Measurements from ENCODE around the gene NMRK2.

The NMRK2 gene

DNA sequence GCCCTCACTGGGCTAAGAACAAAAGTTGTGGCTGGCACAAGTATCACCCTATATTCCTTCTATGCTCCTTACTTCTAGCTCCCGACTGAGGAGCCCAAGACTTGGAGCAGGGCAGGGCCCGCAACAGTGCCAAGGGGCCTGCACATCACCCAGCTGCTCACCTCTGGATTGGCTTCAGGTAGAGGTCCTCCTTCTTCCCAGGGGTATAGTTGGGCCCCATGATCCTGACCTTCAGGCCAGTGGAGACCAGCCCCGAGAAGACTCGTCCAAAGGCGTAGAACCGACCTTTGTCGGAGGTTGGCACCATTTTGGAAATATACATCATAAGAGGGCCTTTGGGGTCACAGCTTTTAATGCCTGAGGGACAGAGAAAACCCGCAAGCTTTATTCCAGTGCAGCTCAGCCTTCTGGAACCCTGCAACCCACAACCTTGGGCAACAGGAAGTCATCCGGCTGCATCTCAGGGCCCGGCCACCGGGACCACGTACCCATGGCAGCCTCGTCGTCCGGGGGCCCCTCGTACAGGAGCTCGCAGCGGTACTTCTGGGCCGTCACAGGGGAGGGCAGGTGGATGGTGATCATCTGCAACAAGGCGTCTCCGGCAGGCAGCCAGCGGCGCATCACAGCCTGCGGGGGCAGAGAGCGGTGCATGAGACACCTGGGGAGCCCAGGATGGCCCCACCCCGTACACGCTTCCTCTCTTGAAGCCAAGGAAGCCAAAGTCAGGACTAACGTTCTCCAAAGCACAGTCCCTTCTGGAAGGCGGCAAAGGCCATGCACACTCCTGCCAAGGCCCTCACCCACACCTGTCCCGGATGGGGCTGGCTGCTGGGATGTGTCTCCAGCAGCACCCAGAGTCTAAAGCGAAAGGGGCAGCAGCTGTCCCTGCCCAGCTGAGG is 47.7 kb downstream of the NMRK2 start:
- no peak for DNase-seq (ENCODE audit: extremely low read depth in 1 of 2, low read depth in 1 of 2)

DNA sequence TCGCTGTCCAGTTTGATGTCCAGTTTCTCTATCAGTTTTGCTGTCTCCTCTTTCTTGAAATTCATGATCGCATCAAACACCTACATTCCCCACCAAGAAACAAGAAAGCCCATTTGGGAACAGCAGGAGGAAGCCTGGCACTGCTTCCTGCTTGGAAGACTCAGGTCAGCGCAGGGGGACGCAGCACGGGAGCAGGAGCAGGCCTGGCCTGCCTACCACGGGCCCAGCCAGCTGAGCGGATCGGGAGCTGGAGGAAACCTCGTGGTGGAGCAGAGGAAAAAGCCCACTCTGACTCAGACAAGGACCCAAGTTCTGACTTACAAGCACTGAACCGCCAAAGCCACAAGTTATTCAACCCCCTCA is 48.5 kb downstream of the NMRK2 start:
- no peak for DNase-seq (ENCODE audit: extremely low read depth in 1 of 2, low read depth in 1 of 2)

DNA sequence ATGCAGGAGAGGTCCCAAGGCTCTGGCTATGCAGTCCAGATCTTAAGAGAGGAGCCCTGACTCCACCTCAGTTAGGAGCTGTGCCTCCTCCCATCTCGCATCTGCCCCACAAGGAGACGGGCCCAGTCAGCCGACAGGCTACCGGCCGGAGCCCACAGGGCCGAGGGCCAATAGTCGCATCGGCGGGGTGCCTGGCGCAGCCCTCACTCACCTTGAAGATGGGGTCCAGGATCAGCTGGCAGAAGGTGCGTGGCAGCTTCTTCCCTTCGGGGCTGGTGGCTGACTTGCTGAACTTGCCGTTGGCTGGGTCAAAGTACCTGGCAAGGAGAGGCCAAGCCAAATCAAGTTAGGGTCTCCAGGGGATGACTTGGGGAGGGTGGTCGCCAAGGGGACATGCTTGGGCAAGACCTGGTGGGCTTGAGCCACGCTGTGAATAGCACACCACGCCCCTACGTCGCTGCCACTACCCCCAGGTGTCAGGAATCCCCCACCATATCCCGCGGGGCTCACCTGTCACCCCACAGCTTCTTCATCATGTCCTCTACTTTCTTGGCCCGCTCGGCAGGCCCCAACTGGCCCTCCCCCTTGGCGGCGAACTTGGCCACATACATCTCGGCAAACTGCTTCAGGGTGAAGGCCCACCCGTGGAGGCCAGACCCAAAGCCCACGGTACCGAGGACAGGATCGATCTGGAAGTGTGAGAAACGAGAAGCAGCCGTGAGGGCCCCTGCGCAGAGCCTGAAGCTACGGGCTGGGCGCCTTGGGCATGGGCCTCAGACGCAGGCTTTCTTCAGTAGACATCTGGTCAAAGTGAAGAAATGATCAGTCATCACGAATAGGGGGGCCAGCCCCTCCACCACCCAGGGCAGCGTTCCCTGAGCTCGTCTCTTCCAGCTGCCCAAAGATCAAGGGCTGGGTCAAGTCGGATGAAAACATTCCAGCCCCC is 49.1 kb downstream of the NMRK2 start:
- DNase-seq (ENCODE audit: extremely low read depth in 1 of 2, low read depth in 1 of 2), result no peak

DNA sequence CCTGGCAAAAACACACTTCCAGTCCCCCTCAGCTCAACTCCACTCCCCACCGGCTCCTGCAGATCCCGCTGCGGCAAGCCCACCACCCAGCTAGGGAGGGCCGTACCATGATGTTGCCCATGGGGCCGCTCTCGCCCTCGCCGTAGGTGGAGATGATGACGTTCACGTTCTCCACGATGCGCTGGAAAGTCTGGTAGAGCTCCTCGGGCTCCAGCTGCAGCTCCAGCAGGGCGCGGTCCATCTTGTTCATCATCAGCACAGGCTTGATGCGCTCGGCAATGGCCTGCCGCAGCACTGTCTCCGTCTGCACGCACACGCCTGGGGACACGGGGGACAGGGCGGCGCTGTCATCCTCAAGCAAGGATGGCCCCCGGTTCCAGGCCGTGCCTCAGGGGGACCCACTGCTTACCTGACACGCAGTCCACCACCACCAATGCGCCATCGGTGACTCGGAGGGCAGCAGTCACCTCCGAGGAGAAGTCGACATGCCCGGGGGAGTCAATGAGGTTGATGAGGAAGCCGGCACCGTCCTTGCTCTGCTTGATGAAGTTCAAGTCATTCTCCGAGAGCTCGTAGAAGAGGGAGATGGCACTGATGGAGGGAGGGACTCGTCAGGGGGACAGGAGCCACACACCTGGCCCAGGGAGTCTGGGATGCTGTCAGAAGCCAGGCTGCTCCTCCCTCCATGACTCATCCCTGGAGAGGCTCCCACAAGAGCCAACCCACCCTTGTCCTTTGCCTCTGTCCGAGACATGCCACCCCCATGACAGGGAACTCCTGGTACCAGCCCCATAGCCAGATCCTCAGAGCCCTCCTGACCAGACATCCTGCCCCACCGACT is 50.1 kb downstream of the NMRK2 start:
- no peak for DNase-seq (ENCODE audit: extremely low read depth in 1 of 2, low read depth in 1 of 2)

DNA sequence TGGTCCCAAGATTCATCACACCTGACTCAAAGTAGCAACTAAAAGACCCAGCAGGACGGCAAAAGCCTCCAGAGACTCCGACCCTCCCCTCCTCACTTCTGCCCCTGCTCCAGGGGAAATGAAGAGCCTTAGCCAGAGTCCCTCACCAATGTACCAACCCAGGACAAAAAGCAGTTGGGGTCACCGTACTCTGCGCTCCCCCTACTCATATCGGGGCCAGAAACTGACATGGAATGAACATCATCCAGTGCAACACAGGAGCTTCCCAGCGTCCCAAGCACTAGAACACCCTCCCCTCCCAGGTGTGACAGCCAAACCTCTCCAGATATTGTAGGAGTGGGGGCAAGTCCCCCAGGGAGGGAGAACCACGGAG is 50.7 kb downstream of the NMRK2 start:
- DNase-seq (ENCODE audit: extremely low read depth in 1 of 2, low read depth in 1 of 2), result no peak

DNA sequence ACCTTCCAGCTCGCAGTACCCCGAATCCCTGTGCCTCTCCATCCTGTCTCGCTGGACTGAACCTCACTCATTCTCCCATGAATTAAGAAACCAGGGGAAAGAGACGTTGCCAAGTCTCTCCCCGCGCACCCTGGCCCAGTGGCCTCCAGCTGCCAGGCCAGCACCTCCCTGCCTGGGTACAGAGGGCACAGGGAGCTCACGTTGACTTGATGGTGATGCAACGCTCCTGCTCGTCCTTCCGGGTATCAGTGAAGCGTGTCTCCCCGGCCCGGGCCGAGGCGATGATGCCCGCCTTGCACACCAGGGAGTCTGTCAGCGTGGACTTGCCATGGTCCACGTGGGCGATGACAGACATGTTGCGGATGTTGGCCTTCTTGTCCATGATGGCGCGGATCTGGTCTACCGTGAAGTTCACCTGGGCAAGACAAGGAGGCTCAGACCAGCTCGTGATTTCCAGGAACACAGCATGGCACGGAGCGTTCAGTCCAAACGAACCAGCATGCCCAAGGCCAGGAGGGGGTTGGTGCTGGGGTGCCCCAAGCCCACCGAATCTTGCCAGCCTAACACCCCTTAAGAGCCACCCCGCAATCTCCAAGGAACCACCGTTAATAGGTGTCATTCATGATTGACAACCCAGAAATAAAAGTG is 51.2 kb downstream of the NMRK2 start:
- no peak for DNase-seq (ENCODE audit: extremely low read depth in 1 of 2, low read depth in 1 of 2)

DNA sequence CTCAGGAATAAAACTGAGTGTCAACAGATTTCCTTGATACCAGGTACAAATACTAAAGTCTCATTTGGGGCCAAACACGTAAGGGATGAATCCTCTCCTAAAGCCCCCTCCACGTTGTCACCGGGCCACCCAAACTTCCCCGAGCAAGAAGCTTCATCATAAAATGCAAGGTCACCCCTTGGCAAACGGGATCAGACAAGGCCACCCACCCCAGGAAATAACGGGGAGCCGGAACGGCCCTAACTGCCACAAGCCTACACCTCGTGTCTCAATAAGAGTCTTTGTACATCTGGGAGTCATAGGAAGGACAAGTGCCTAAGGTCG is 51.7 kb downstream of the NMRK2 start:
- DNase-seq (ENCODE audit: extremely low read depth in 1 of 2, low read depth in 1 of 2), result no peak

DNA sequence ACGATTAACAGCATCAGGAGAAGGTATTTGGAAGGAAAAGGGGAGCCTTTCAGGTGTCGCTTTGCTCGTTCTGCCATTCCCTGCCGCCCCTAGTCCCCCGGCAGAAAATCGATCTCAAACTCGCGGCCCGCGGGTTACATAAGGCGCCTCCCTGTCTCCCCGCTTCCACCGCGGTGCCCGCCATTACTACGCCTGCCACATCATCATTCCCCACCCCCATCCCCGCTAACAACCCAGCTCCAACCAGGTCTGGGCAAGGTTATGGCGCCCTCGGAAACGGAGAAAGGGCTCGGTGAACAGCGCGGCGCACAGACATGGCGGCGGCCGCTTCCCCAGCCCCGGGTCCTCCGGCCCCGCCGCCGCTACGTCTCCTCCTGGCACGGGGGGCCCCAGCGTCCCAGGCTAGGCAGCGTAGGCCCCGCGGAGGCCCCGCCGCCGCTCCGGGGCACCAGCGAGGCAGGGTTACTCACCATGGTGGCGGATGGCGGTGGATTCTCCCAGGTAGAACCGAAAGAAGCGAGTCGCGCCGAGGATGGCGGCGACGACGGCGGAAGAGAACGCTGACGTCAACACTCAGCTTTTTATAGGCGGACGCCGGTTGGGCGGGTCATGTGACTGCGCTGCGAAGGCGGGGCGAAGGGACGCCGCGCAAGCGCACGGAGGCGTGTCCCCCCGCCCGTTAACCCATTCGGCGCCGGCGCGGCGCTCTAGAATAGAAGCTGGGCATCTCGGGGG is 52.2 kb downstream of the NMRK2 start, which contains the start of gene EEF2:
Gene EEF2, minus strand, starts transcription at position 556 of the 735 bp plus-strand sequence. Its CDS starts 83 bp downstream, at position 473.
- peak; percentile 86 to 87 for DNase-seq (ENCODE audit: extremely low read depth in 1 of 2, low read depth in 1 of 2)

DNA sequence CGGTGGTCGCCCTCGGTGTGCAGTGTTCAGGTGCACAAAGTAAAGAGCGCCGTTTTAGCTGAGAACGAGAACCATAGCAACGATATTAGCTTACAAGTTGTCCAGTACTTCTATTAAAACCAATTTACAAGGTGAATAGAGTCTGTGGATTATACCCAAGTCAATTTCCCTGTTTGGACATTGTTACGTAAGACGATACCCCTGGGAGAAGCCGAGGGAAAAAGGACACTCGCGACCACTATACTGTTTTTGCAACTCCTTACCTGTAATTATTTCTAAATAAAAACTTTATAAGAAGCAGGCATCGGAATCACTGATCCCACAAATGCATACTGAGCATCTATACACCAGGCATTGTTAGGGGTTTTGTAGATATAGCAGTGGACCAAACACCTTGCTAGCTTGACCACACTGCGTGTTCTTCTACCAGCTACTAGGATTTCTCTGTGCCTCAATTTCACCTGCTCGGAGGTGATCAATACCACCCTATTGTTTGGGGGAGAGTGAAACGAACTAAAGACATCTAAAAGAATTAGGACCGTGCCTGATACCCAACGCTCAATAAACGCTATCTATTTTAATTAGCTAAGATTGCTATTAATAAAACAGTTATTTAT is 52.9 kb downstream of the NMRK2 start:
- DNase-seq (ENCODE audit: extremely low read depth in 1 of 2, low read depth in 1 of 2), result no peak

DNA sequence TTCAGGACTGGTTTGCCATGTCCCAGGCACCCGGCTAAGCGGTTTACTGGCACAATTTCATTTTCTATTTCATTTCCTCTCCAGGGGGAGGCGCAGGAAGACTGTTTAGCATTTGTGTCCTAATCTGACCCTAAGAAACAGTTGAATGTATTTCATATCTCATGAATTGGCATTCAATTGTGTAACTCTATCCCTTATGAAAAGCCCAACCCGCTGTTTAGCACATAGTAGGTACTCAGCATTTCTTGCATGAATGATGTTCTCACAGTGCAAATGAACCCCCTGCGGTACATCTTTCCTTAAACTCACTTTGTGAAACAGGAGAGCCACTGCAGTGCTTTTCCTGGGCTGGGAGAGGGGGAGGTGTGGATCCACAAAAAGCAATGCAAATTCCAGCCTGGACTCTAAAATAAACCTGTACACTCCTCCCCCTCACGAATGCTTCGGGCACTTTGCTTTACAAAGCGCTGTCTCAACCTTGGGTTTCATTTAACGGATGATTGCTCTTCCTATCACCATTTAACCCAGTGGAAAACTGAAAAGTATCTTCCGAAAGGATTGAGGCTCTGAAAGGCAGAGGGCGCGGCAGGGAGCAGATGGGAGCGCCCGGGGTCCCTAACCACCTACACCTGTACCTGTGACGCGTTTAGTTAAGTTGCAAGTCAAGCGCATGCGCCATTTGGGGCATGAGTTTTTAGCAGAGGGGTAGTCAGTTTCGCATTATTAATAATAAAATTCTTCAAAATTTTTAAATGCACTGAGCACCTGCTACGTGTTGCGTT is 53.6 kb downstream of the NMRK2 start:
- DNase-seq (ENCODE audit: extremely low read depth in 1 of 2, low read depth in 1 of 2), result peak in 1 of 2 donors; percentile 39

DNA sequence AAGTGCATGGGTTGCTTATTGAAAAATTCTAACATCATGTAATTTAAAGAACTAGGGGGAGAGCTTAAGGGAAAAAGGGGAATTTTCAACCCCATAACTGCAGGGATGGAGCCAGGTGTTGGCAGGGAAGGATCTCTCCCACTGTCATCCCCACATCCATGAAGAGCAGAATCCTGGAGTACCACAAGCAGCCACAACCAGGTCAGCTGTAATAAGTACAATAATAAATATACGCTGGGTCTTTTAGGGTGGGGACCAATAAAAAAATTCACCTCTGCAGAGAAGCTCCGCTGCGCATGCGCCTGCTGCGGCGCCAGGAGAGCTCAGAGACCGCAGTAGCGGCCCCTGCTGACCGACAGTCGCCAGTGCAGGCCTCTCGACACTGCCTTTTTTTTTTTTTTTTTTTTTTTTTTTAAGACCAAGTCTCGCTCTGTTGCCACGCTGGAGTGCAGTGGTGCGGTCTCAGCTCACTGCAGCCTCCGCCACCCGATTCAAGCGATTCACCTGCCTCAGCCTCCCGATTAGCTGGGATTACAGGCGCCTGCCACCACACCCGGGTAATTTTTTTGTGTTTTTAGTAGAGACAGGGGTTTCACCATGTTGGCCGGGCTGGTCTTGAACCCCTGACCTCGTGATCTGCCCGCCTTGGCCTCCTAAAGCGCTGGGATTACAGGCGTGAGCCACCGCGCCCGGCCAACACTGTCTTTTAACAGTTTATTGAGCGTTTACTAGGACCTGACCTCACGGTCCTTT is 54.9 kb downstream of the NMRK2 start:
- peak; percentile 76 to 81 for DNase-seq (ENCODE audit: extremely low read depth in 1 of 2, low read depth in 1 of 2)

DNA sequence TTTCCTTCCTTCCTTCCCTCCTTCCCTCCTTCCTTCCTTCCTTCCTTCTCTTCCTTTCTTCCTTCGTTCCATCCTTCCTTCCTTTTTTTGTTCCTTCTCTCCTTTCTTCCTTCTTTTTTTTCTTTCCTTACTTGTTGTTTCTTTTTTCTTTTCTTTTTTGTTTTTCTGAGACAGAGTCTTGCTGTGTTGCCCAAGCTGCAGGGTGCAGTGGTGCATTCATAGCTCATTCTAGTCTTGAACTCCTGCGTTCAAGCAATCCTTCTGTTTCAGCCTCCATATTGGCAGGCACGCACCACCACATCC is 57.9 kb downstream of the NMRK2 start:
- no peak for DNase-seq (ENCODE audit: extremely low read depth in 1 of 2, low read depth in 1 of 2)
